Stimulated activated CD4-positive, alpha-beta T cell treated with anti-CD3 and anti-CD28 coated beads, TNF-alpha, amount 100 ng/mL, for 48 hours (primary cell): ENCODE data around the gene ZBED4.

Experiments
- DNase-seq, 3 donors: peaks; one replicate each; pipeline ENCODE4 v3.0.0-alpha.2; 2020; ENCODE audit warnings: low read depth in 3 of 3

ZBED4 gene

GRCh38 chr22:49900441-49901230 is 47.0 kb downstream of the ZBED4 start:
- no peak for DNase-seq

GRCh38 chr22:49901457-49901856 is 47.8 kb downstream of the ZBED4 start:
- DNase-seq = no peak

GRCh38 chr22:49903322-49904039 is 49.8 kb downstream of the ZBED4 start:
- no peak for DNase-seq

- no peak for DNase-seq
These were observed 50.4 kb downstream of the ZBED4 start for GRCh38 chr22:49904040-49904369.

- DNase-seq = no peak
These were observed 51.8 kb downstream of the ZBED4 start for GRCh38 chr22:49905465-49905864.

- DNase-seq = no peak
These were observed 52.6 kb downstream of the ZBED4 start for GRCh38 chr22:49906071-49906798.

GRCh38 chr22:49906799-49907290 is 53.2 kb downstream of the ZBED4 start:
- no peak for DNase-seq

- no peak for DNase-seq
These were observed 54.2 kb downstream of the ZBED4 start for GRCh38 chr22:49907807-49908206.

GRCh38 chr22:49909476-49910205 is 56.0 kb downstream of the ZBED4 start:
- DNase-seq = no peak

GRCh38 chr22:49910229-49911155 is 56.8 kb downstream of the ZBED4 start:
- DNase-seq = no peak

- no peak for DNase-seq
These were observed 58.4 kb downstream of the ZBED4 start for GRCh38 chr22:49911881-49912625.

- DNase-seq = no peak
These were observed 59.4 kb downstream of the ZBED4 start for GRCh38 chr22:49913026-49913425.

- DNase-seq = no peak
These were observed 59.8 kb downstream of the ZBED4 start for GRCh38 chr22:49913446-49913845.

GRCh38 chr22:49914256-49914655 is 60.6 kb downstream of the ZBED4 start:
- no peak for DNase-seq

GRCh38 chr22:49915610-49916009 is 62.0 kb downstream of the ZBED4 start:
- no peak for DNase-seq

GRCh38 chr22:49916831-49917230 is 63.2 kb downstream of the ZBED4 start:
- DNase-seq = no peak

- peak; percentile 94 to 96 (median 95) for DNase-seq
These were observed 64.6 kb downstream of the ZBED4 start, which contains the start of the genes ALG12 and CRELD2 for GRCh38 chr22:49917974-49918910. TSS of gene ALG12 (minus strand) at chr22:49918438. CDS start at chr22:49913765, 4,673 bp downstream. TSS of gene CRELD2 (plus strand) at chr22:49918634. CDS start at chr22:49918770, 136 bp downstream.
